ENCODE measurements around the gene DMXL2.

The DMXL2 gene

GRCh38 chr15:51416129-51416528, 206.4 kb downstream of the DMXL2 start:
- Histone ChIP-seq H3K4me1 (ENCODE audit: control insufficient read depth, insufficient read depth, low read length) (no peaks in the 10 kb centered on the region), H3K36me3 (ENCODE audit: control insufficient read depth in 2 of 2, insufficient read depth in 1 of 2, low read length in 2 of 2) (no peaks in the 10 kb centered on the region), H3K4me3 (ENCODE audit: low read depth, low read length) (no peak overlapping the region), H3K27ac (ENCODE audit: extremely low read depth, low read depth, low read length) (no peak overlapping the region), H3K9me3 (ENCODE audit: control insufficient read depth, insufficient read depth, low read depth, low read length) (no peaks in the 10 kb centered on the region)
- TF ChIP-seq, protein P1, sequence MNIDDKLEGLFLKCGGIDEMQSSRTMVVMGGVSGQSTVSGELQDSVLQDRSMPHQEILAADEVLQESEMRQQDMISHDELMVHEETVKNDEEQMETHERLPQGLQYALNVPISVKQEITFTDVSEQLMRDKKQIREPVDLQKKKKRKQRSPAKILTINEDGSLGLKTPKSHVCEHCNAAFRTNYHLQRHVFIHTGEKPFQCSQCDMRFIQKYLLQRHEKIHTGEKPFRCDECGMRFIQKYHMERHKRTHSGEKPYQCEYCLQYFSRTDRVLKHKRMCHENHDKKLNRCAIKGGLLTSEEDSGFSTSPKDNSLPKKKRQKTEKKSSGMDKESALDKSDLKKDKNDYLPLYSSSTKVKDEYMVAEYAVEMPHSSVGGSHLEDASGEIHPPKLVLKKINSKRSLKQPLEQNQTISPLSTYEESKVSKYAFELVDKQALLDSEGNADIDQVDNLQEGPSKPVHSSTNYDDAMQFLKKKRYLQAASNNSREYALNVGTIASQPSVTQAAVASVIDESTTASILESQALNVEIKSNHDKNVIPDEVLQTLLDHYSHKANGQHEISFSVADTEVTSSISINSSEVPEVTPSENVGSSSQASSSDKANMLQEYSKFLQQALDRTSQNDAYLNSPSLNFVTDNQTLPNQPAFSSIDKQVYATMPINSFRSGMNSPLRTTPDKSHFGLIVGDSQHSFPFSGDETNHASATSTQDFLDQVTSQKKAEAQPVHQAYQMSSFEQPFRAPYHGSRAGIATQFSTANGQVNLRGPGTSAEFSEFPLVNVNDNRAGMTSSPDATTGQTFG (tag by site-specific recombination; IDR thresholded peaks at IDR 0.05; ENCODE audit: borderline replicate concordance), result no peak
- TF ChIP-seq ZNF658 (tag by site-specific recombination; IDR thresholded peaks at IDR 0.05) (no peak), ZNF521 (tag by site-specific recombination; IDR thresholded peaks at IDR 0.05) (no peak), ZEB2 (tag by site-specific recombination; IDR thresholded peaks at IDR 0.05) (no peak), ZNF629 (tag by site-specific recombination; IDR thresholded peaks at IDR 0.05) (no peak), ZNF362 (tag by site-specific recombination; IDR thresholded peaks at IDR 0.05) (no peak), ZNF19 (tag by site-specific recombination; IDR thresholded peaks at IDR 0.05; ENCODE audit: low read depth) (no peak), MZF1 (tag by site-specific recombination; IDR thresholded peaks at IDR 0.05; ENCODE audit: borderline replicate concordance) (no peak)
- TF ChIP-seq, protein P2, sequence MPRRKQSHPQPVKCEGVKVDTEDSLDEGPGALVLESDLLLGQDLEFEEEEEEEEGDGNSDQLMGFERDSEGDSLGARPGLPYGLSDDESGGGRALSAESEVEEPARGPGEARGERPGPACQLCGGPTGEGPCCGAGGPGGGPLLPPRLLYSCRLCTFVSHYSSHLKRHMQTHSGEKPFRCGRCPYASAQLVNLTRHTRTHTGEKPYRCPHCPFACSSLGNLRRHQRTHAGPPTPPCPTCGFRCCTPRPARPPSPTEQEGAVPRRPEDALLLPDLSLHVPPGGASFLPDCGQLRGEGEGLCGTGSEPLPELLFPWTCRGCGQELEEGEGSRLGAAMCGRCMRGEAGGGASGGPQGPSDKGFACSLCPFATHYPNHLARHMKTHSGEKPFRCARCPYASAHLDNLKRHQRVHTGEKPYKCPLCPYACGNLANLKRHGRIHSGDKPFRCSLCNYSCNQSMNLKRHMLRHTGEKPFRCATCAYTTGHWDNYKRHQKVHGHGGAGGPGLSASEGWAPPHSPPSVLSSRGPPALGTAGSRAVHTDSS (tag by site-specific recombination; IDR thresholded peaks at IDR 0.05), result no peak
- ChIA-PET POLR2A (no interaction called here), CTCF (interaction anchor here (0.8 to 1.6 kb wide), 2 partner anchors 13 to 14 kb away, joined by 3 to 4 read pairs; no protein-coding TSS in a partner anchor)

- no peak overlapping the region for H3K27ac ChIP-seq (ENCODE audit: extremely low read depth, low read depth, low read length)
- no peaks in the 10 kb centered on the region for H3K9me3 ChIP-seq (ENCODE audit: control insufficient read depth, insufficient read depth, low read depth, low read length)
- H3K4me3 ChIP-seq (ENCODE audit: low read depth, low read length), result no peak overlapping the region
- no peaks in the 10 kb centered on the region for H3K4me1 ChIP-seq (ENCODE audit: control insufficient read depth, insufficient read depth, low read length)
- CTCF ChIA-PET, result interaction anchor here (1.2 kb wide), 1 partner anchor 12 kb away, joined by 4 read pairs; no protein-coding TSS in a partner anchor
- POLR2A ChIA-PET, result no interaction called here
- H3K36me3 ChIP-seq (ENCODE audit: control insufficient read depth in 2 of 2, insufficient read depth in 1 of 2, low read length in 2 of 2), result no peaks in the 10 kb centered on the region
- no peak for TF ChIP-seq ZXDB (tag by site-specific recombination; IDR thresholded peaks at IDR 0.05)
- TF ChIP-seq TSHZ1 (tag by site-specific recombination; IDR thresholded peaks at IDR 0.05; ENCODE audit: borderline replicate concordance), result no peak
- TF ChIP-seq ZNF660 (tag by site-specific recombination; IDR thresholded peaks at IDR 0.05), result no peak
- TF ChIP-seq, protein P2 (tag by site-specific recombination; IDR thresholded peaks at IDR 0.05), result no peak
- TF ChIP-seq SETDB1 (IDR thresholded peaks at IDR 0.05; ENCODE audit: insufficient read length, low read length), result no peak
- no peak for TF ChIP-seq ZNF76 (tag by site-specific recombination; IDR thresholded peaks at IDR 0.05; ENCODE audit: borderline replicate concordance, low read depth)
- TF ChIP-seq, protein P3, sequence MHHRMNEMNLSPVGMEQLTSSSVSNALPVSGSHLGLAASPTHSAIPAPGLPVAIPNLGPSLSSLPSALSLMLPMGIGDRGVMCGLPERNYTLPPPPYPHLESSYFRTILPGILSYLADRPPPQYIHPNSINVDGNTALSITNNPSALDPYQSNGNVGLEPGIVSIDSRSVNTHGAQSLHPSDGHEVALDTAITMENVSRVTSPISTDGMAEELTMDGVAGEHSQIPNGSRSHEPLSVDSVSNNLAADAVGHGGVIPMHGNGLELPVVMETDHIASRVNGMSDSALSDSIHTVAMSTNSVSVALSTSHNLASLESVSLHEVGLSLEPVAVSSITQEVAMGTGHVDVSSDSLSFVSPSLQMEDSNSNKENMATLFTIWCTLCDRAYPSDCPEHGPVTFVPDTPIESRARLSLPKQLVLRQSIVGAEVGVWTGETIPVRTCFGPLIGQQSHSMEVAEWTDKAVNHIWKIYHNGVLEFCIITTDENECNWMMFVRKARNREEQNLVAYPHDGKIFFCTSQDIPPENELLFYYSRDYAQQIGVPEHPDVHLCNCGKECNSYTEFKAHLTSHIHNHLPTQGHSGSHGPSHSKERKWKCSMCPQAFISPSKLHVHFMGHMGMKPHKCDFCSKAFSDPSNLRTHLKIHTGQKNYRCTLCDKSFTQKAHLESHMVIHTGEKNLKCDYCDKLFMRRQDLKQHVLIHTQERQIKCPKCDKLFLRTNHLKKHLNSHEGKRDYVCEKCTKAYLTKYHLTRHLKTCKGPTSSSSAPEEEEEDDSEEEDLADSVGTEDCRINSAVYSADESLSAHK (tag by site-specific recombination; IDR thresholded peaks at IDR 0.05), result no peak
- TF ChIP-seq, protein P4, sequence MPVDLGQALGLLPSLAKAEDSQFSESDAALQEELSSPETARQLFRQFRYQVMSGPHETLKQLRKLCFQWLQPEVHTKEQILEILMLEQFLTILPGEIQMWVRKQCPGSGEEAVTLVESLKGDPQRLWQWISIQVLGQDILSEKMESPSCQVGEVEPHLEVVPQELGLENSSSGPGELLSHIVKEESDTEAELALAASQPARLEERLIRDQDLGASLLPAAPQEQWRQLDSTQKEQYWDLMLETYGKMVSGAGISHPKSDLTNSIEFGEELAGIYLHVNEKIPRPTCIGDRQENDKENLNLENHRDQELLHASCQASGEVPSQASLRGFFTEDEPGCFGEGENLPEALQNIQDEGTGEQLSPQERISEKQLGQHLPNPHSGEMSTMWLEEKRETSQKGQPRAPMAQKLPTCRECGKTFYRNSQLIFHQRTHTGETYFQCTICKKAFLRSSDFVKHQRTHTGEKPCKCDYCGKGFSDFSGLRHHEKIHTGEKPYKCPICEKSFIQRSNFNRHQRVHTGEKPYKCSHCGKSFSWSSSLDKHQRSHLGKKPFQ (tag by site-specific recombination; IDR thresholded peaks at IDR 0.05), result no peak
- no peak for TF ChIP-seq GFI1B (tag by site-specific recombination; IDR thresholded peaks at IDR 0.05)
- TF ChIP-seq ZNF624 (tag by site-specific recombination; IDR thresholded peaks at IDR 0.05), result no peak
- TF ChIP-seq ZNF37A (tag by site-specific recombination; IDR thresholded peaks at IDR 0.05), result no peak
- no peak for TF ChIP-seq ZNF501 (tag by site-specific recombination; IDR thresholded peaks at IDR 0.05)
Observed at GRCh38 chr15:51414256-51414860, 208.2 kb downstream of the DMXL2 start.
